ENCODE data around the gene SPRR5. TPM values are rescaled to one million over a fixed set of nuclear protein-coding genes. Genes with fewer than 3 reads are reported as not detected.

SPRR5 gene
- total RNA-seq, 4 donors from 2014 or later: 41.5 to 137 (median 78.1) TPM

GRCh38 chr1:152904688-152905440 is 42.1 kb upstream of the SPRR5 start:
- intact Hi-C loops (cut with DNase I; ENCODE audit: low total_unique reads): no loop called here
- no peak for DNase-seq (ENCODE audit: low spot score in 2 of 2)
- TF ChIP-seq, protein P1, sequence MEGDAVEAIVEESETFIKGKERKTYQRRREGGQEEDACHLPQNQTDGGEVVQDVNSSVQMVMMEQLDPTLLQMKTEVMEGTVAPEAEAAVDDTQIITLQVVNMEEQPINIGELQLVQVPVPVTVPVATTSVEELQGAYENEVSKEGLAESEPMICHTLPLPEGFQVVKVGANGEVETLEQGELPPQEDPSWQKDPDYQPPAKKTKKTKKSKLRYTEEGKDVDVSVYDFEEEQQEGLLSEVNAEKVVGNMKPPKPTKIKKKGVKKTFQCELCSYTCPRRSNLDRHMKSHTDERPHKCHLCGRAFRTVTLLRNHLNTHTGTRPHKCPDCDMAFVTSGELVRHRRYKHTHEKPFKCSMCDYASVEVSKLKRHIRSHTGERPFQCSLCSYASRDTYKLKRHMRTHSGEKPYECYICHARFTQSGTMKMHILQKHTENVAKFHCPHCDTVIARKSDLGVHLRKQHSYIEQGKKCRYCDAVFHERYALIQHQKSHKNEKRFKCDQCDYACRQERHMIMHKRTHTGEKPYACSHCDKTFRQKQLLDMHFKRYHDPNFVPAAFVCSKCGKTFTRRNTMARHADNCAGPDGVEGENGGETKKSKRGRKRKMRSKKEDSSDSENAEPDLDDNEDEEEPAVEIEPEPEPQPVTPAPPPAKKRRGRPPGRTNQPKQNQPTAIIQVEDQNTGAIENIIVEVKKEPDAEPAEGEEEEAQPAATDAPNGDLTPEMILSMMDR (IDR thresholded peaks at IDR 0.05): no peak
- no peak for TF ChIP-seq POLR2A (IDR thresholded peaks at IDR 0.05)
- H3K4me3 ChIP-seq (ENCODE audit: low read depth, poor library complexity, severe bottlenecking): no peak overlapping the region
- 55 to 69% methylated on average over 7 of the region's 7 CpGs for WGBS, 2 donors

DNA sequence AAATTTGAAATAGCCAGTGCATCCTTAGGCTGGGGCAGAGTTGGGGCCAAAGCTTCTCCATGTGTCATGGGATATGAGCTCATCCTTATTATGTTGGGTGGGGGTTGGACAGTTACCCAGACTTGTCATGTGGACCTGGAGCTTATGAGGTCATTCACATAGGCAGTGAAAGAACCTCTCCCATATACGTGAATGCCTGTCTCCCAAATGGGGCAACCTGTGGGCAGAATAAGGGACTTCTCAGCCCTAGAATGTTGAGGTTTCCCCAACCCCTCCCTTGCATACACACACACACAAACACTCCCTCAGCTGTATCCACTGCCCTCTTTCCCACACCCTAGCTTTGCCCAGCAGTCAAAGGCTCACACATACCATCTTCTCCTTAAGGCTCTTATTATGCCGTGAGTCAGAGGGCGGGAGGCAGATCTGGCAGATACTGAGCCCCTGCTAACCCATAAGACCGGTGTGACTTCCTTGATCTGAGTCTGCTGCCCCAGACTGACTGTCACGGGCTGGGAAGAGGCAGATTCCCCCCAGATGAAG is 40.9 kb upstream of the SPRR5 start:
- WGBS, 2 donors: 20 to 27% methylated on average over 5 of the region's 5 CpGs
- TF ChIP-seq, protein P1 (IDR thresholded peaks at IDR 0.05): no peak
- TF ChIP-seq POLR2A (IDR thresholded peaks at IDR 0.05): no peak
- DNase-seq (ENCODE audit: low spot score in 2 of 2): peak; percentile 47 to 79
- H3K4me3 ChIP-seq (ENCODE audit: low read depth, poor library complexity, severe bottlenecking): no peak overlapping the region
- intact Hi-C loops (cut with DNase I; ENCODE audit: low total_unique reads): no loop called here

GRCh38 chr1:152907686-152908601 is 39.1 kb upstream of the SPRR5 start, which contains the start of gene IVL:
Gene IVL, plus strand, starts transcription at chr1:152908546. Its CDS starts 1,252 bp downstream, at chr1:152909798.
- 62 to 70% methylated on average over 4 of the region's 4 CpGs for WGBS, 2 donors
- H3K4me3 ChIP-seq (ENCODE audit: low read depth, poor library complexity, severe bottlenecking): no peak within 1 kb of the TSS
- intact Hi-C loops (cut with DNase I; ENCODE audit: low total_unique reads): no loop called here
- no peak for TF ChIP-seq POLR2A (IDR thresholded peaks at IDR 0.05)
- TF ChIP-seq, protein P1 (IDR thresholded peaks at IDR 0.05): no peak
- DNase-seq (ENCODE audit: low spot score in 2 of 2): no peak

GRCh38 chr1:152909206-152909605 is 37.8 kb upstream of the SPRR5 start:
- DNase-seq (ENCODE audit: low spot score in 2 of 2): no peak
- TF ChIP-seq POLR2A (IDR thresholded peaks at IDR 0.05): no peak
- TF ChIP-seq, protein P1 (IDR thresholded peaks at IDR 0.05): no peak
- H3K4me3 ChIP-seq (ENCODE audit: low read depth, poor library complexity, severe bottlenecking): no peak overlapping the region
- WGBS, 2 donors: 82 to 95% methylated on average over 3 of the region's 3 CpGs
- intact Hi-C loops (cut with DNase I; ENCODE audit: low total_unique reads): no loop called here

DNA sequence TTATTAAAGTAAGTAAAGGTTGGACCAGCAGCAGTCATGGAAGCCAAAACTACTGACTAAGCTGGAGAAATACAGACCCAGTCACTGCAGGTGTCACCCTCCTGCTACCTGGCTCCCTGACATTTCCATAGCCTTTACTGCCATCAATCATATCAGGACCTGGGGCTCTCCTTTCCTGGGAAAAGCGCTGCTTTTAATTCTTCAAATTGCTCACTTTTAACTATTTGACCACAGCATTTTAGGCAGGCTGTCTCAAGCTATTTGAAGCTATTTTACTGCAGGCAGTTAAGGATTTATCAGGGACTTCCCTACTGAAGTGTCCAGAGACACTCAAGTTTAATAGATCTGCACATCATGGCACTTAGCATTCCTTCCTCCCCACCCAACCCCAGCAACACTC is 34.5 kb upstream of the SPRR5 start:
- DNase-seq (ENCODE audit: low spot score in 2 of 2): no peak
- 61 to 80% methylated on average over 1 of the region's 1 CpG for WGBS, 2 donors

More for the DNA sequence above, 34.5 kb upstream of the SPRR5 start:
- H3K4me3 ChIP-seq (ENCODE audit: low read depth, poor library complexity, severe bottlenecking): no peak overlapping the region
- TF ChIP-seq POLR2A (IDR thresholded peaks at IDR 0.05): no peak
- TF ChIP-seq, protein P1 (IDR thresholded peaks at IDR 0.05): no peak
- intact Hi-C loops (cut with DNase I; ENCODE audit: low total_unique reads): no loop called here
